Measurements from ENCODE around the gene PRXL2C. TPM values are rescaled to one million over a fixed set of nuclear protein-coding genes. Genes with fewer than 3 reads are reported as not detected.

Gene PRXL2C
- polyA plus RNA-seq, 1 experiment, result 5.5 TPM

DNA sequence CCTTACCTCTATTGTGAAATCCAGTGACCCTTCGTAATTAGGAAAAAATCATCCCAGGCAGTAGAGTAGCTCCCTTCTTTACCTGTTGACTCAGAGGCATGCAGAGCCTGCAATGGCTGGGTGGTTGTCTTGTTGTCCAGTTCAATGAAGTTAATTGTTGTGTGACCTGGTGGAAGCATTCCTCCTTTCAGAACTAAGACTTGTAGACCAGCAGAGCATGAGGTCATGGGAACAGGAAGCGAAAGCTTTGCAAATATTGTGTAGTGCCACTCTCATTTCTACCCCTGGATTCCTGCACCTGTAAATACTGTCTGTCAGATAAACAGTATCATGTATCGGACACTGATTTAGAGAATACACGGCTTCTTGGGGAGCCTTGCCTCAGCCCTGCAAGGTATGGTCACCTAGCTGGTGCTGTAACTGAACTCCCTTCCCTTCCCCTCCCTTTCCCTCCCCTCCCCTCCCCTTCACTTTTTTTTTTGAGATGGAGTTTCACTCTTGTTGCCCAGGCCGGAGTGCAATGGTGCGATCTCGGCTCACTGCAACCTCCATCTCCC is 5.7 kb upstream of the PRXL2C start:
- DNase-seq (ENCODE audit: low read depth, low spot score), result no peak
- H3K27ac ChIP-seq (ENCODE audit: low read depth, low read length), result no peak overlapping the region
- ChIA-PET CTCF (interaction anchor here (1.3 kb wide), 1 partner anchor 333 kb away, joined by 3 read pairs; no protein-coding TSS in a partner anchor), POLR2A (no interaction called here)
- H3K27me3 ChIP-seq (ENCODE audit: control insufficient read depth, insufficient read depth, low read length), result peaks cover 2% of the 10 kb centered on the region
- H3K9me3 ChIP-seq (ENCODE audit: control insufficient read depth, insufficient read depth, low read length), result no peaks in the 10 kb centered on the region; the same call in 1 of the 2 replicates
- no peak overlapping the region for H3K4me3 ChIP-seq (ENCODE audit: low read depth, low read length)
- TF ChIP-seq, protein P1, sequence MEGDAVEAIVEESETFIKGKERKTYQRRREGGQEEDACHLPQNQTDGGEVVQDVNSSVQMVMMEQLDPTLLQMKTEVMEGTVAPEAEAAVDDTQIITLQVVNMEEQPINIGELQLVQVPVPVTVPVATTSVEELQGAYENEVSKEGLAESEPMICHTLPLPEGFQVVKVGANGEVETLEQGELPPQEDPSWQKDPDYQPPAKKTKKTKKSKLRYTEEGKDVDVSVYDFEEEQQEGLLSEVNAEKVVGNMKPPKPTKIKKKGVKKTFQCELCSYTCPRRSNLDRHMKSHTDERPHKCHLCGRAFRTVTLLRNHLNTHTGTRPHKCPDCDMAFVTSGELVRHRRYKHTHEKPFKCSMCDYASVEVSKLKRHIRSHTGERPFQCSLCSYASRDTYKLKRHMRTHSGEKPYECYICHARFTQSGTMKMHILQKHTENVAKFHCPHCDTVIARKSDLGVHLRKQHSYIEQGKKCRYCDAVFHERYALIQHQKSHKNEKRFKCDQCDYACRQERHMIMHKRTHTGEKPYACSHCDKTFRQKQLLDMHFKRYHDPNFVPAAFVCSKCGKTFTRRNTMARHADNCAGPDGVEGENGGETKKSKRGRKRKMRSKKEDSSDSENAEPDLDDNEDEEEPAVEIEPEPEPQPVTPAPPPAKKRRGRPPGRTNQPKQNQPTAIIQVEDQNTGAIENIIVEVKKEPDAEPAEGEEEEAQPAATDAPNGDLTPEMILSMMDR (IDR thresholded peaks at IDR 0.05; ENCODE audit: low read depth, low read length), result no peak

DNA sequence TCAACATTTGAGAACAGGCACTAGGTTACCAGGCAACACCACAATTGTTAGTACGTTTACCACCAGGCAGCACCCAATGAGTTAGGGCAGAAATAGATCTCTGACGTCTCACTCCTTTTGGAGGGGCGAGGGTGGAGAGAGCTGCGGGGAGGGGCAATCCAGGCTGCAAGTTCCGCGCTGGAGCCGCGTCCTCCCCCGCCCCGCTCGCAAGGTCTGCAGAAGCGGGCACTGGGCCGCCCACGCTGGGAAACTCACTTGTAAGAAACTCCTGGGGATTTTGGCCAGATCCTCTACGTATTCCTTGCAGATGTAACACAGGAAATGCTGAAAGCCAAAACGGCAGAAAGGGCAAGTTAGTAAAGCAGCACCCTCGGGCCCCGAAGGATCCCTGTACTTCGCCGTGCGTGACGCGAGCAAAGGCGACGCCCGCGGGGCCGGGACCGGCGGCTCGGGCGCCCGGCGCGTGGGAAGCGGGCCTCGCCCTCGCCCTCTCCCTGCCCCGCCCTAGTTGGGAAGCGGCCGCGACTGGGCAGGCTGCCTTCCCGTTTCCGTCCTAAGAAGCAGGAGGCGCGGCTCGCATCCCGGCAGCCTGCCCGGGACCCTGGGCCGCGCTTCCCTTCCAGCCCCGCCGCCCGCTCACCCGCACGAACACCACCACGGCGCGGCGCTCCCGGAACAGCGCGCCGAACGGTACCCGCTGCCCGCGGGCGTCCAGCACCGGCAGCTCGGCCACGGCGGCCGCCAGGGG is 493 bp downstream of the PRXL2C start:
- H3K27ac ChIP-seq (ENCODE audit: low read depth, low read length), result peak overlapping the region; percentile 47
- H3K4me3 ChIP-seq (ENCODE audit: low read depth, low read length), result peak overlapping the region; percentile 72
- POLR2A ChIA-PET, result interaction anchor here (1.0 kb wide), 1 partner anchor 40 kb away, joined by 3 read pairs; no protein-coding TSS in a partner anchor
- peaks cover 2% of the 10 kb centered on the region for H3K27me3 ChIP-seq (ENCODE audit: control insufficient read depth, insufficient read depth, low read length)
- DNase-seq (ENCODE audit: low read depth, low spot score), result peak; percentile 42
- TF ChIP-seq, protein P1 (IDR thresholded peaks at IDR 0.05; ENCODE audit: low read depth, low read length), result no peak
- CTCF ChIA-PET, result interaction anchor here (1.0 to 1.4 kb wide), 6 partner anchors 177 to 338 kb away, joined by 3 to 7 read pairs (median 4); partner anchors contain the start of gene HABP4
- H3K9me3 ChIP-seq (ENCODE audit: control insufficient read depth, insufficient read depth, low read length), result no peaks in the 10 kb centered on the region

DNA sequence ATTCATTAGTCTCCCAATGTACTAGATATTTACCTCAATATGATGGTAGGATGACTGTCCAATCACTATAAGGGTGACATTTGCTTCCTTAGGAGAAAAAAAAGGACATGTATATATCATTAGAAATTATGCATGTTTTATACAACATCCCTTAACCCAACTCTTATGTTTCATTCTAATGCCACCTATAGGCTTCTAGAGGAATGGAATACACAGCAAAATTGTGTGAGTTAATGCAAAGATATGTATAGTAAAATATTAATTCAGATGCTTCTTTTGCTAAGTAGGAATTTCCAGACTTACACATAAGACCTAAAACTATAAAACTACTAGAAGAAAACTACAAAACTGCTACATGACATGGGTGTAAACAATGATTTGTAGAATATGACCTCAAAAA is 3.5 kb downstream of the PRXL2C start:
- Histone ChIP-seq H3K27me3 (ENCODE audit: control insufficient read depth, insufficient read depth, low read length) (no peaks in the 10 kb centered on the region), H3K27ac (ENCODE audit: low read depth, low read length) (no peak overlapping the region), H3K4me3 (ENCODE audit: low read depth, low read length) (no peak overlapping the region), H3K9me3 (ENCODE audit: control insufficient read depth, insufficient read depth, low read length) (no peaks in the 10 kb centered on the region)
- no peak for DNase-seq (ENCODE audit: low read depth, low spot score)
- POLR2A ChIA-PET, result no interaction called here
- CTCF ChIA-PET, result interaction anchor here (0.7 to 1.0 kb wide), 2 partner anchors 200 to 324 kb away, joined by 4 to 7 read pairs; no protein-coding TSS in a partner anchor
- TF ChIP-seq, protein P1 (IDR thresholded peaks at IDR 0.05; ENCODE audit: low read depth, low read length), result peak; percentile 68

DNA sequence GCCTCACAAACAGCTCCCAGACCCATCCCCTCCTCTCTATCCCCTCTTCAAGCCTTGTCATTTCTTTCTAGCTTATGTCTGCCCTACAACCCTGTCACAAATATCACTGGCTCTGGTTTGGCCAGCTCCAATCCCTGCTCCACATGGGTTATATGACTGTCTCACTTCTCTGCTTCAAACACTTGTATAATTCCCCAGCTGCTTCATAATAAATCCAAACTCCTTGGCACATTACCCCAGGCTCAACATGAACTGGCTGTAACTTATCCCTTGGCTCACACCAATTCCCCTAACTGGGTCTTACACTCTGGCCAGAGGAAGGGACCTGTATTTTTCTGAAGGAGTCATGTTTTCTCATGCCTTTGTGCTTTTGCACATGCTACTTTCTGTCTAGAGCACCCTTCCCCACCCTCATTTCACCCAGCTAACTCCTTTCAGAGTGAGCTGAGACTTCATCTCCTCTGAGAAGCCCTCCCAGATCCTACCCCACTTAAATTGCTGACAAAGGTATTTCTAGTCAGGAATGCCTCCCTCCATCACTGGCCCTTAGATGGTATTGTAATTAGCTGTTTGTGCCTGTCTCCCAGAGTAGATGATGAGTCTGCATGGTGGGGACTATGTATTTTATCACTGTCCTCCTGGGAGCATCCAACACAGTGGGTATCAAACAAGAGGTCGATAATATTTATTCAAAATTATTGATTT is 5.3 kb downstream of the PRXL2C start:
- ChIA-PET POLR2A (no interaction called here), CTCF (interaction anchor here (1.0 to 1.5 kb wide), 3 partner anchors 17 to 322 kb away, joined by 3 to 4 read pairs (median 3); no protein-coding TSS in a partner anchor)
- Histone ChIP-seq H3K27ac (ENCODE audit: low read depth, low read length) (no peak overlapping the region), H3K27me3 (ENCODE audit: control insufficient read depth, insufficient read depth, low read length) (no peaks in the 10 kb centered on the region), H3K9me3 (ENCODE audit: control insufficient read depth, insufficient read depth, low read length) (peaks cover 2% of the 10 kb centered on the region; the same call in 1 of the 2 replicates), H3K4me3 (ENCODE audit: low read depth, low read length) (no peak overlapping the region)
- no peak for DNase-seq (ENCODE audit: low read depth, low spot score)
- TF ChIP-seq, protein P1 (IDR thresholded peaks at IDR 0.05; ENCODE audit: low read depth, low read length), result no peak
